Measurements from ENCODE around the gene BRPF3.
"Not testable (repeated sequence)": the region's sequence is repeated elsewhere in the genome, so short reads cannot be mapped to it uniquely, and the experiment has no call there.

BRPF3 gene

DNA sequence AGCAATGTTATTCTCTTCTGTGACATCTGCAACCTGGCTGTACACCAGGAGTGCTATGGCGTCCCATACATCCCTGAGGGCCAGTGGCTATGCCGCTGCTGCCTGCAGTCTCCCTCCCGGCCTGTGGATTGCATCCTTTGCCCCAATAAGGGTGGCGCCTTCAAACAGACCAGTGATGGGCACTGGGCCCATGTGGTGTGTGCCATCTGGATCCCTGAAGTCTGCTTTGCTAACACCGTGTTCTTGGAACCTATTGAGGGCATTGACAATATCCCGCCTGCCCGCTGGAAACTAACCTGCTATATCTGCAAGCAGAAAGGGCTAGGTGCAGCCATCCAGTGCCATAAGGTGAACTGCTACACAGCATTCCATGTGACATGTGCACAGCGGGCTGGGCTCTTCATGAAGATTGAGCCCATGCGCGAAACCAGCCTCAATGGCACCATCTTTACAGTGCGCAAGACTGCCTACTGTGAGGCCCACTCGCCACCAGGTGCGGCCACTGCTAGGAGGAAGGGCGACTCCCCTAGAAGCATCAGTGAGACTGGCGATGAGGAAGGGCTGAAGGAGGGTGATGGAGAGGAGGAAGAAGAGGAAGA is 4.6 kb downstream of the BRPF3 start:
- DNase-seq (ENCODE audit: low spot score): no peak

DNA sequence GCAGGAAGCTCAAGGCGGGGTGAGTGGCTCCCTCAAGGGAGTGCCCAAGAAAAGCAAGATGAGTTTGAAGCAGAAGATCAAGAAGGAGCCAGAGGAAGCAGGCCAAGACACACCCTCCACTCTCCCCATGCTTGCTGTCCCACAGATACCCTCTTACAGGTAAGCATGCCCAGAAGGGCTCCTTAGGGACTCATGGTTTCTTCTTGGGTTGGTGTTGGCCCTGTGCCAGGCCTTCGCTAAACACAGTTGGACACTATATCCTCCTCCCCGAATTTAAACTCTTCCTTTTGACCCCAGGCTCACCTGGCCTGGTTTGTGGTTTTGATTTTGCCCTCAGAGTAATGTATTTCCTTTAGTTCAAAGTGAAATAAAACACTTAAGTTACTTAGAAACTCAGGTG is 5.1 kb downstream of the BRPF3 start:
- DNase-seq (ENCODE audit: low spot score): no peak

DNA sequence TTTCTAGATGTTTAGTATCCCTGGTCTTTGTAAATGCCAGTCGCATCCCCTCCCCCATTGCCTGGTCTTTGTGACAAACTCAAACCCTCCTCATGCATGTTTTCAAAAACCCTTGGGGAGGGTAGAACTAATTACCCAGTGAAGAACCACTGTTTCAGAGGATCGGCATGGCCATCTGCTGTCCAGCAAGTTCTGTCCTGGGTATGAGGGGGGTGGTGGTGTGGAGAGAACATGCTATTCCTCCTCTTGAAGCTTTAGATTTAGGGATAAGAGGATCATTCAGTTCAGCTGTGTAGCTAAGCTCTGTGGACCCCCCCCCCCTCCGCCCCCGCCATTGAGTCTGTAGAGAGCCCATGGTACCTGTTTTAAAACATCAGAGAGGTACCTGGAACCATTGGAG is 5.6 kb downstream of the BRPF3 start:
- DNase-seq (ENCODE audit: low spot score): no peak

DNA sequence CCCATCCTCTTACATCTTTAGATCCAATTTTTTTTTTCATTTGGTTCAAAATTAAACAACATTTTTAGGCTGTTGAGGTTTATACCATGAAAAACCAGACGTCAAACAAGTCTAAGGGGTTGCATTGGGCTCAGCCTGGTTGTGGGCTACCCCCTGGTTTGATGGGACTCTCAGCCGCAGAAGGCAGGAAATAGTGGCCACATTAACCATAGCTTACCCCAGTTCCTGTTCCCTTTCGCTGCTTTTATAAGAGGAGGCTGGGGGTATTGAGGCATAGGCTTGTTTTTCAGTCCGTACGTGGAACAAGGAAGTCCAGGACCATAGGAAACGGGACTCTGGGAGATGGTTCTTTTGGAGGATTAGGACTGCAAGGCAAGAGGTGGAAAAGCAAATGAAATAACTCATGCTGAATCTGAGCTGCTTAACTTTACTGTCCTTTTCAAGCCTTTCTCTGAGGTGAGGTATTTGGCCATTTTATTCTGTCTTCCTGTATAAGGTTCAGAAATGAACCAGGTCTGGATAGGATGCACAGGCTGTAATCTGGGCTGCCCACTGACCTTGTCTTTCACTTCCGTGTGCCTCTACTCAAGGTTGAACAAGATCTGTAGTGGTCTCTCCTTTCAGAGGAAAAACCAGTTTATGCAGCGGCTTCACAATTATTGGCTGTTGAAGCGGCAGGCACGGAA is 7.7 kb downstream of the BRPF3 start:
- DNase-seq (ENCODE audit: low spot score): peak; percentile 40

DNA sequence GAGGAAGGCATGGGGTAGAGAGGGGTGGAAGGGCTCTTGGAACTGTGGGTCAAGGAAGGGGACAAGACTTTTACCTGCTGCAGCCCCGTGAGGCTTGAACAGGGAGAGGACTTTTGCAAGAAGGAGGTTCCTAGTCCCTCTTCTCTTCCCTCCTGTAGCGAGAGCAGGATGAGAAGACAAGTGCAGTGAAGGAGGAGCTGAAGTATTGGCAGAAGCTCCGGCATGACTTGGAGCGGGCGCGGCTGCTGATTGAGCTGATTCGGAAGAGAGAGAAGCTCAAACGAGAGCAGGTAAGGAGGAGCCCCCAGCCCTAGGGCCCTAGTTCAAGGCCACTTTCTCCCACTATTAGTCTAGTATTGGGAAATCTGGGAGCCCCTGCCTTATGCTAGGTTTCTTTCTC is 10.6 kb downstream of the BRPF3 start:
- no peak for DNase-seq (ENCODE audit: low spot score)

DNA sequence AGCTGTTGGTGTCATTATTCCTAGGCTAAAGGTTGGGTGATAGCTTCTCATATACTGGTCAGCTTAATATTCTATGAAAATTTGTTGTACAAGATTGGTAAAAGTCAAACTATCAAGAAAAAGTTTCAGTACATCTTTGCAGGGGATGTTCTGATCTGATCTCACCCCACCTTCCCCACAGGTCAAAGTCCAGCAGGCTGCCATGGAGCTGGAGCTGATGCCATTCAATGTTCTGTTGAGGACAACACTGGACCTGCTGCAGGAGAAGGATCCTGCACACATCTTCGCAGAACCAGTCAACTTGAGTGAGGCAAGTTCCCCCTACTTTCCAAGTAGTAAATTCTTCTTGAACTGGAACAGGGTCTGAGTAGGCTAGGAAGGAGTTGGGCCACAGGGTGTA is 13.1 kb downstream of the BRPF3 start:
- DNase-seq (ENCODE audit: low spot score): no peak

DNA sequence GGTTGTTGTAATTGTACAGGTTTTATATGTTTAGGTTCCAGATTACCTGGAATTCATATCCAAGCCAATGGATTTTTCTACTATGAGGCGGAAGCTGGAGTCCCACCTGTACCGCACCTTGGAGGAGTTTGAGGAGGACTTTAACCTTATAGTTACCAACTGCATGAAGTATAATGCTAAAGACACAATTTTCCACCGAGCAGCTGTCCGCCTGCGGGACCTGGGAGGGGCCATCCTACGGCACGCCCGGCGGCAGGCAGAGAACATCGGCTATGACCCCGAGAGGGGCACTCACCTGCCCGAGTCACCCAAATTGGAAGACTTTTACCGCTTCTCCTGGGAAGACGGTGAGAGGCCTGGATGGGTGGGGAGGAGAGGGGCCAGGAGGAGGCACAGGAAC is 13.6 kb downstream of the BRPF3 start:
- no peak for DNase-seq (ENCODE audit: low spot score)

DNA sequence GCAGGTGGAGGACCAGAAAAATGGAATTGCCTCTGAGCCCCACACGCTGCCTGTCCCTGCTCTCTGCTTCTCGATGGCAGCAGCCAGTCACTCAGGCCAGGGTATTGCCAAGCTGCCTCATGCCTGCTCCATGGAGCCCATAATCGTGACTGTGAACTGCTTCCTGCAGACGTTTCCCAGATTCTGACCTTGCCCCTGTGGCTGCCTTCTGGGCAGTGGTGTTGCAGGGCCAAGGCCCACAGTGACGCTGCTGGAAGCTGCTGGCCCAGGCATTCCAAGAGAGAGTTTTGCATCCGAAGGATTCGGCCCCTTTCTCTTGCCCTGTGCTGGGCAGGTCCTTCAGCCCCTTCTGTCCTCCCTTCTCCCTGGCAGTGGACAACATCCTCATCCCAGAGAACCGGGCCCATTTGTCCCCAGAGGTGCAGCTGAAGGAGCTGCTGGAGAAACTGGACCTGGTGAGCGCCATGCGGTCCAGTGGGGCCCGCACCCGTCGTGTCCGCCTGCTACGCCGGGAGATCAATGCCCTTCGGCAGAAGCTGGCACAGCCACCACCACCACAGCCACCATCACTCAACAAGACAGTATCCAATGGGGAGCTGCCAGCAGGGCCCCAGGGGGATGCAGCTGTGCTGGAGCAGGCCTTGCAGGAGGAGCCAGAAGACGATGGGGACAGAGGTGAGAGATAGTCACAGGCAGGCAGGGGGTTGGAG is 14.5 kb downstream of the BRPF3 start:
- no peak for DNase-seq (ENCODE audit: low spot score)

DNA sequence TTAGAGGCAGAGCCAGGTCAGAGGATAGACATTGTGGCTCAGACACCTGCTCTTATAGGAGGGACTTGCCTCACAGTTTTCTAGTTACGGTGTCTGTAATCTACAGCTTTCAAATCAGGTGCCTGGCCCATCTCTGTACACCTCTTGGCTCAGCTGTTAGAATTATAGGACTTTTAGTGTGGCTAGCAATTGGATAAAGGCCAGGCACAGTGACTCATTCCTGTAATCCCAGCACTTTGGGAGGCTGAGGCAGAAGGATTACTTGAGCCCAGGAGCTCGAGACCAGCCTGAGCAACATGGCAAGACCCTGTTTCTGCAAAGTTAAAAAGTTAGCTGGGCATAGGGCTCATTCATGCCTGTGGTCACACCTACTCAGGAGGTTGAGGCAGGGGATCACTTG is 20.0 kb downstream of the BRPF3 start:
- DNase-seq (ENCODE audit: low spot score): no peak

DNA sequence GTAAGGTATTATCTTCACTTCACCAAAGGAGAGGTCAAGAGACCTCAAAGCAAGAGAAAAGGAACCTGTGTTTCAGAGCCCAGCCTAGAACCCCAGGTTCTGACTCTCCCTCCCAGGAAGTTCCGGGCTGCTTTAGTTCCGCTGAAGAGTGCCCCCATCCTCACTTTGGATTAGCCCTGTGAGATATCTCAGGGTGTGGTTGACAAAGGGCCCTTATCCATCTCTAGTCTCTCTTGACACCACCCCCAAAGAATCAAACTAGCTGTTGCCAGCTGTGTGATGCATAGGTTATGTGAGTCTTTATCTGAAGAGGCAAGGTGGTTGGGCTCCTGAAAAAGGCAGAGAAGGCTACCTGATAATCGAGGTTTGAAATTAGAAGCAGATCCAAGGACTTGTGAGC is 20.6 kb downstream of the BRPF3 start:
- no peak for DNase-seq (ENCODE audit: low spot score)

DNA sequence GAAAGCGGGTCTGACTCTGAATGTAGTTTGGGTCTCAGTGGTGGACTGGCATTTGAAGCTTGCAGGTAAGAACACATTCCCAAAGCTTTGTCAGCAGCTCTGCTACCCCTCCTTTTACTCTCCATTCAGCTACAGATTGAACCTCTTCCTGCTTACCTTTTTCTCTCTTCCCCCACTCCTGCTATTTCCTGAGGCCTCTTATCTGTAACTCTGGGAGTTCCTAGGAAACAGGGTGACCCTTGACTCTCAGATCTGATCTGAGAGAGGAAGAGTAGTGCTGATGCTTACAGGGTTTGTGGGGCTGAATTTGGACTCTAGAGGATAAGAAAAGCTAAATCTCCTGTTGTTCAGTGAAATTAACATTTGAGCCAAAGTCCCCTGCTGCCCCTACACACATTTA is 21.4 kb downstream of the BRPF3 start:
- no peak for DNase-seq (ENCODE audit: low spot score)

DNA sequence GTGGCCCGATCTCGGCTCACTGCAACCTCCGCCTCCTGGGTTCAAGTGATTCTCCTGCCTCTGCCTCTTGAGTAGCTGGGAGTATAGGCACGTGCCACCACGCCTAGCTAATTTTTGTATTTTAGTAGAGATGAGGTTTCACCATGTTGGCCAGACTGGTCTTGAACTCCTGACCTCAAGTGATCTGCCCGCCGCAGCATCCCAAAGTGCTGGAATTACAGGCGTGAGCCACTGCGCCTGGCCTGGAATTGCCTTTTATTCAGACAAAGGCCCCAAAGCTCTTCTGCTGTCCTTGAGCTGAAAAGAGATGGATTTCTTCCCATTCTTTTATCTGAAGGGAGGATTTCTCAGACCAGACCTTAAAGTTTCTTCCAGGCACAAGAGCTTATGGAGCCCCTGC is 22.0 kb downstream of the BRPF3 start:
- not testable (repeated sequence) for DNase-seq (ENCODE audit: low spot score)

DNA sequence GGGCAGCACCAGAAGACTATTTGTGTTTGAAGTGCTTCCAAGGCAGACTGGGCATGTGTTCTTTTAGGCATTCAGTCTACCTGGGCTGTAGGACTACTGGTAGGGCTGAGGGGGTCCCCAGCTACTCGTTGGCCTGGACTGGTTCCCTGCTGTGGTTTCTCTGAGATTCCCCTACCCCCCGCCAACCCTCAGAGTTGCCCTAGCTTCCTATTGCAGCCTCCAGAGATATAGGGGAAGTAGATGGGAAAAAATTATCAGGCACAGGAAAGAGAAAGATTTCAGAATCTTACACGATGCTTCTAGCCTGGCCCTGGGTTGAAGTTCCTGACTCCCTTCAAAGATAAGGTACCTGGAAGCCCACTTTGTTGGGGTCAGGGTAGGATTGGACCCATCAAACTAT is 22.5 kb downstream of the BRPF3 start:
- no peak for DNase-seq (ENCODE audit: low spot score)

DNA sequence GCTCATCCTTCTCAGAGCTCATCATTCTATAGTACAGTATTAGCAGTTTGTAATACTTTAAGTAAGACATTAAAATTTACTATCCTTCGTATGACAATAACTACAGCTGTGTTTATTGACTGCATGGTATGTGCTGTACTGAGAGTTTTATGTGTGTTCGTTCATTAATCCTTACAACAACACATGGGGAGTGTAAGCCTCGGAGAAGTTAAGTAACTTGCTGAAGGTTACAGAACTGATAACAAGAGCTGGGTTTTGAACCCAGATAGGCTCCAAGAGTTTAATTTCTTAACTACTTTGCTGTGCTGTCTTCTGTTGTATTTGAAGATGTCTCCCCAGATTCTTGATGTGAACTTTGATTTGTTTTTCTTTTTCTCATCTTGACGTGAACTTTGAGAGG is 23.7 kb downstream of the BRPF3 start:
- no peak for DNase-seq (ENCODE audit: low spot score)

DNA sequence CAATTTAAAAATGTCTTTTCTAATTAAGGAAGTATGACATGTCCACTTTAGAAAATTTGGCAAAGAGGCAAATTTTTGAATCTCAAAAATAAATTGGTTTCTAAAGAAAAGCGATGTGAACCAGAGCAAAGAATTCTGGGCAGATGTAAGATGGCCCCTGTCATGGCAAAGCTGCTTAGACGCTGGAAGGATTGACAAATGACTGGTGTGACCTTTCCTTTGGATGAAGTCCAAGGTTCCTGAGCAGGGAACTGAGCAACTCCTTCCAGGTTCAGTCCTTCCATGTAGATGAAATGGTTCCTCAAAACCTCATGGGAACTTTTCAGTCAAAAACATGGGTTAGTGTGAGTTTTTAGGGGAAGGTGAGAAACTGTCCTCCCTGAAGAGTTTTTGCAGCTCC is 25.1 kb downstream of the BRPF3 start:
- no peak for DNase-seq (ENCODE audit: low spot score)

DNA sequence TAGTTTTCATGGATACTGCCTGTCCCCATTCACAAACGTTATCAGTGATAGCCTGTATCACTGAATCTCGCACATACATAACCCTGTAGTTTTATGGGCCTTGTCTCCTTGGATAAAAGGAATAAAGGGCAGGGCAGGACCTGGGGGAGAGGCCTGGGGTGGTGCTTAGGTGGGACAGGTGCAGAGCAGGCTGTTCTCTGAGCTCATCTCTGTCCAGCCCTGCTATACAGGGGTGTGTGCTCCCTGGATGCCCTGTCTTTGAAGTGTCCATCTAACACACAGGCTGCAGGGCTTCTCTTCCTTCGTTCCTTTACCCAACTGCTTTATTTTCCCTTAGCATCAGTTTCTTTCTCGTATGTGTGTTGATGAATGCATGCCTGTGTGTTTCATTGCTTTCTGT is 26.4 kb downstream of the BRPF3 start:
- no peak for DNase-seq (ENCODE audit: low spot score)

DNA sequence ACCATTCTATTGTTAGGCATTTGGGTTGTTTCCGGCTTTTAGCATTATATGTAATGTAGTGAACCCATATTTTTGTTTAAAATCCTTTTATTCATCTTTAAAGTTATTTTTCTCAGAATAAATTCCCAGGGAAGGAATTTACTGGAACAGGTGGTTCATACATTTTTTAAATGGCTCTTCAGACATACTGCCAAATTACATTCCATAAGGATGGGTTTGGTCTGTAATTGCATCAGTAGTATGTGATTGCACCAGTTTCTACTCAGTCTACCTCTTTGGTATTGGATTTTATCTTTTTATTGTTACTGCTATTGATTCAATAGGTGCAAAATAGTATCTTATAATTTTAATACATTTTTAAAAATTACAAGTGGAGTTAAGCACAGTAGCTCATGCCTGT is 27.2 kb downstream of the BRPF3 start:
- no peak for DNase-seq (ENCODE audit: low spot score)

DNA sequence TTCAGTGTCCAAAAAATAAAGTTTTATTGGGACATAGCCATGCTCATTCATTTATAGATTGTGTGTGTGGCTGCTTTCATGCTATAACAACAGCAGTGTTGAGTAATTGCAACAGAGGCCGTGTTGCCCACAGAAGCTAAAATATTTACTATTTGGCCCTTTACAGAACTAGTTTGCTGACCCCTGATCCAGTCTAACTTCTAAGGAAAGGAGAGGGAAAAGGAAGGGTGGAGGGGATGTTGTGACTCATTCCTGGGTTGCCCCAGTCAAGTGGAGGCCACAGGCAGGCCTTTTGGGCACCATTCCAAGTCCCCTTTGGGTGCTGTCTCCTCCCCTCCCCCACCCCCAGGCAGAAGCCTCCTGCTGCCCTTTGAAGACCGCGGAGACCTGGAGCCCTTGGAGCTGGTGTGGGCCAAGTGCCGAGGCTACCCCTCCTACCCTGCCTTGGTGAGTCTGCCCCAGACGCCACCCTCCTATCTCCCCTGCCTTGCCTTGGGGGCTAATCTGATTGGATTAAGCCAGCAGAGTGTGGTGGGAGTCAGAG is 28.4 kb downstream of the BRPF3 start:
- no peak for DNase-seq (ENCODE audit: low spot score)

DNA sequence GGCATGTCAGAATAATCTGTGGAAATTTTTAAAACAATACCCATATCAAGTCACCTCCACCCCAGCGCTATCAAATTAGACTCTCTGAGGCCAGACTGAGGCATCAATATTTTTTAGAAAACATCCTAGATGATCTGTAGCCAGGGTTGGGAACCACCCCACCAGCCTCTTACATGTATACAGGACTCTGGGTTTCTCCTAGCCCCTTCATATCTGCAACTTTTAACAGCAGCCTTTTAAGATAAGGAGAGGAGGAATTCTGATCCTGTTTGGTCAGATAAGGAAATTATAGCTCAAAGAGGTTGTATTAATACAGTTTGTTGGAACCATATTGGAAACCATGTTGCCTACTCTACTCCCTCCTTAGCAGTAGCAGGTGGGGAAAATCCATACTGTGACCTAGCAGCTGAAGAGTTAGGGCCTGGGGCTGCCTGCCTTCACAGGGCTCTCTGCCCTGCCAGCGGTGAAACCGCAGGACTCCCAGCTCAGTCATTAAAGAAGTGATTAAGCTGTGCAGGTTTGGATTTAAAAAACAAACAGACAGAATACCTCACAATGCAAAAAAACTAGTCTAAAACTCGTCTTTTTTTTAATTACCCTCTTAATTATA is 30.0 kb downstream of the BRPF3 start:
- DNase-seq (ENCODE audit: low spot score): no peak

DNA sequence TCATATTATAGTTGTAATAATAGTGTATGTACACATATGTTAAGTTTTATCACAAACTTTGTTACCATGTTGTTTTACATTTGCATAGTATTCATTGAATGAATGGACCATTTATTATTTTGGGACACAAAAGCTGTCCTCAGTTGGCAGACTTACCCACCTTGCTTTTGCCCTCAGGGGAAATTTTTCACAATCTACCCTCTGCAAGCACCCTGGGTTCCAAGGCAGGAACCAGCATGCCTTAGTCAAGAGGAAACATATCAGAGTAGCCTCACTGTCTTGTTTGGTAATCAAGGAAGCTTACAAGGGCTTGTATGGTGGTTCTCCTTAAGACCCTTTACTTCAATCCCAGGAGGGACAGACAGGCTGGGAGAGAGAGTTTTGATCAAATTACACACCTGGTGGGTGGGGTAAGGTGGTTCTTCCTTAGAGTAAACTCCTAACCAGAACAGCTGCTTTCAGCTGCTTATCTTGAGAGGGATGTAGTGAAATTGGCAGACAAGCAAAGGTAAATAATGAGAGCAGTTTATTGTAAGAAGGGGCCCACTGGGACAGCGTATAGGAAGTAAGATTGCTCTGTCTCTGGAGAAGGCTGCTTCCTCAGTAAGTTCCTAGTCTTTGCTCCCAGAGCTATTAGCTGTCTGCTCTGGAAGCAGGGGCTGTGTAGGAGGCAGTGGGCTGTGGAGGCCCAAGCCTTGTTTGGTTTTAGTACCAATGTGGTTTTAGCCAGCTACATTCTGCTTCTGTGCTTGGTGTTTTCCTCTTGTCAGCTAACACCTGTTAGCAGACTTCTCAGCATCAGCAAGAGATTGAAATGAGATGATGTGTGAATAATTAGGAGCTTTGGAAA is 31.1 kb downstream of the BRPF3 start:
- no peak for DNase-seq (ENCODE audit: low spot score)

DNA sequence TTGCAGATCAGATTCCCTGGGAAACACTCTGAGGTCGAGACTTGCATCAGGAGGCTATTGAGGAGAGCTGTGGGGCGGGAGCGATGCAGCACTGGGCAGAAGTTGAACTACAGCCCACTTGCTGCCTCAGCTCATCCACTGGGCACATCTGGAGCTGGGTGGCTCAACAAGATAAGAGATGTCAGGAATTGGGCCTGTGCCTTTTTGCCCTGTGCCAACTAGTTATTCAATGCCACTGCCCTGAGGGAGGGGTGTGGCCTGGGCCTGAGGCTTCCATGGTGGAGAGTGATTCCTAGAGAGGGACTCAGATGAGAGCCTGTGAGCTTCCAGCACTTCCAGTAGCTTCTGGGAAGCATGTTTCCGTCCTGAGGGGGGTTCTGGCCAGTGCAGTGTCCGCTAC is 32.7 kb downstream of the BRPF3 start:
- no peak for DNase-seq (ENCODE audit: low spot score)

DNA sequence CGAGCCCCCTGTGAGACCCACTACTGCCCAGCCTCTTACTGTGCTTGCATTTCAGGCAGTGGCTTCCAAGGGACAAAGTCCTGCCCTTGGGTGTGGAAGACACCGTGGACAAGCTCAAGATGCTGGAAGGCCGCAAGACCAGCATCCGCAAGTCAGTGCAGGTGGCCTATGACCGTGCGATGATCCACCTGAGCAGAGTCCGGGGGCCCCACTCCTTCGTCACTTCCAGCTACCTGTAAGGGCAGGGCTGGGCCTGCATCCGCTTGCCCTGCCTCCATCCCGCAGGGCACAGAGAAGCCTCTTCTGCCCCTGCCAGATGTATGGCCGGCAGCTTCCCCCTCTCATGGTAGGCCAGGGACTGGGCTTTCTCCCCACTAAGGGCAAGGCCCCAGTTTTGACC is 33.8 kb downstream of the BRPF3 start:
- no peak for DNase-seq (ENCODE audit: low spot score)

Data from activated CD4-positive, alpha-beta T cell treated with anti-CD3 and anti-CD28 coated beads, Interleukin-2, Interleukin-4, amounts not matched to agents 100 ng/mL and 50 ng/mL, durations not matched to agents 16 hours and 8 hours (primary cell).